Endometrial microvascular endothelial cells (primary cell): ENCODE data around the gene AASDHPPT. TPM values are rescaled to one million over a fixed set of nuclear protein-coding genes. Genes with fewer than 3 reads are reported as not detected.

Experiments
- in situ Hi-C: cut with HindIII; loops from 2 replicates; pipeline ENCODE4 v1.10.0; 2017; ENCODE audit warnings: low sequenced_read_pairs, low pct_unique_long_range_greater_than_20kb; ENCODE audit errors: inconsistent ontology term
- total RNA-seq: library from RNA; depleted of rRNA; stranded (reverse); fragments of >200 nt; gene quantifications from one replicate; pipeline ENCODE4 v1.2.3, GENCODE V29; 2015; ENCODE audit errors: inconsistent ontology term

Gene AASDHPPT
- total RNA-seq, 1 donor from 2014 or later: 75.4 TPM

DNA sequence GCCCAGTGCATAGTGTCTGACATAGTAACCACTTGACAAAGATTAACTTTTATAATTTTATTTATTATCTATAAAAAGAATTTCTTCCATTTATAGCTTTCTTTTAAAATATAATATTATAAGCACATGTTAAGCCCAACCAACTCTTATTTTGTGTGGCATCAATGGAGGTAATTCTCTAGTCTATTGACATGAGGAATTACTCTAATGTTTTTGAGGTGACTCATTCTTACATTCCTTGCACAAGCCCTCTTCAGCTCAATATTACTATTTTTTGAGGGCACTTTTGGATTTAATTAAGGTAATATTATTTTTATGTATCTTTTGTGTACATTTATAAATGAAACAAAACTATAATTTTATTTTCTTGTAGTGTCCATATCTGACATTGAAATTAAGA, 59.6 kb downstream of the AASDHPPT start:
- in situ Hi-C loops: no loop called here

DNA sequence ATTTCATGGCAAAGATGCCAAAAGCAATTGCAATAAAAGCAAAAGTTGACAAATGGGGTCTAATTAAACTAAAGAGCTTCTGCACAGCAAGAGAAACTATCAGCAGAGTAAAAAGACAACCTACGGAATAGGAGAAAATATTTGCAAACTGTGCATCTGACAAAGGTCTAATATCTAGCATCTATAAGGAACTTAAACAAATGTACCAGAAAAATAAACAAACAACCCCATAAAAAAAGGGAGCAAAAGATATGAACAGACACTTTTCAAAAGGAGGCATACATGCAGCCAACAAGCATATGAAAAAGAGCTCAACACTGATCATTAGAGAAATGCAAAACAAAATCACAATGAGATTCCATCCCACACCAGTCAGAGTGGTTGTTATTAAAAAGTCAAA, 60.3 kb downstream of the AASDHPPT start:
- in situ Hi-C loops: no loop called here

Other genes with a start within 250 kb of the AASDHPPT start
- 12.5 TPM for gene MSANTD4, start 55.4 kb upstream of the AASDHPPT start, total RNA-seq
- 0.65 TPM for gene KBTBD3, start 315 bp upstream of the AASDHPPT start, total RNA-seq